Measurements from ENCODE around the gene DAZAP2.

Gene DAZAP2

GRCh38 chr12:51209259-51209658 is 29.4 kb upstream of the DAZAP2 start:
- no peak for DNase-seq (ENCODE audit: low read depth in 1 of 2, low spot score in 1 of 2)
- H3K27me3 ChIP-seq (ENCODE audit: insufficient read depth, poor library complexity, severe bottlenecking), result no peaks in the 10 kb centered on the region
- no peak overlapping the region for H3K27ac ChIP-seq (replicated peaks)
- H3K4me3 ChIP-seq (replicated peaks; ENCODE audit: insufficient read depth, low read length), result no peak overlapping the region
- TF ChIP-seq SPI1 (IDR thresholded peaks at IDR 0.05; ENCODE audit: borderline replicate concordance, low read depth), result no peak
- TF ChIP-seq REST (IDR thresholded peaks at IDR 0.05; ENCODE audit: insufficient replicate concordance, low read depth), result no peak
- TF ChIP-seq POLR2AphosphoS5 (IDR thresholded peaks at IDR 0.05; ENCODE audit: low read depth), result no peak
- TF ChIP-seq GABPA (IDR thresholded peaks at IDR 0.05; ENCODE audit: low read depth), result no peak

GRCh38 chr12:51210690-51211395 is 27.8 kb upstream of the DAZAP2 start:
- Histone ChIP-seq H3K4me3 (replicated peaks; ENCODE audit: insufficient read depth, low read length) (no peak overlapping the region), H3K27me3 (ENCODE audit: insufficient read depth, poor library complexity, severe bottlenecking) (no peaks in the 10 kb centered on the region), H3K27ac (replicated peaks) (no peak overlapping the region)
- DNase-seq (ENCODE audit: low read depth in 1 of 2, low spot score in 1 of 2), result no peak
- TF ChIP-seq CTCF (IDR thresholded peaks at IDR 0.05; ENCODE audit: insufficient read depth, low read length), result no peak
- TF ChIP-seq GABPA (IDR thresholded peaks at IDR 0.05; ENCODE audit: low read depth), result no peak
- TF ChIP-seq POLR2AphosphoS5 (IDR thresholded peaks at IDR 0.05; ENCODE audit: low read depth), result no peak
- TF ChIP-seq SPI1 (IDR thresholded peaks at IDR 0.05; ENCODE audit: borderline replicate concordance, low read depth), result no peak

GRCh38 chr12:51214895-51215294 is 23.7 kb upstream of the DAZAP2 start:
- TF ChIP-seq POLR2AphosphoS5 (IDR thresholded peaks at IDR 0.05; ENCODE audit: low read depth) (no peak), SPI1 (IDR thresholded peaks at IDR 0.05; ENCODE audit: borderline replicate concordance, low read depth) (no peak)
- H3K4me3 ChIP-seq (replicated peaks; ENCODE audit: insufficient read depth, low read length), result no peak overlapping the region
- no peaks in the 10 kb centered on the region for H3K27me3 ChIP-seq (ENCODE audit: insufficient read depth, poor library complexity, severe bottlenecking)
- no peak for DNase-seq (ENCODE audit: low read depth in 1 of 2, low spot score in 1 of 2)
- H3K27ac ChIP-seq (replicated peaks), result no peak overlapping the region

- Histone ChIP-seq H3K27me3 (ENCODE audit: insufficient read depth, poor library complexity, severe bottlenecking) (no peaks in the 10 kb centered on the region), H3K4me3 (replicated peaks; ENCODE audit: insufficient read depth, low read length) (no peak overlapping the region), H3K27ac (replicated peaks) (no peak overlapping the region)
- DNase-seq (ENCODE audit: low read depth in 1 of 2, low spot score in 1 of 2), result no peak
- TF ChIP-seq POLR2AphosphoS5 (IDR thresholded peaks at IDR 0.05; ENCODE audit: low read depth), result no peak
- no peak for TF ChIP-seq SPI1 (IDR thresholded peaks at IDR 0.05; ENCODE audit: borderline replicate concordance, low read depth)
- TF ChIP-seq REST (IDR thresholded peaks at IDR 0.05; ENCODE audit: insufficient replicate concordance, low read depth), result no peak
- no peak for TF ChIP-seq GABPA (IDR thresholded peaks at IDR 0.05; ENCODE audit: low read depth)
- TF ChIP-seq CTCF (IDR thresholded peaks at IDR 0.05; ENCODE audit: insufficient read depth, low read length), result no peak
Observed at GRCh38 chr12:51216642-51217041, 22.0 kb upstream of the DAZAP2 start.

Measured in HL-60 (cell line).